ENCODE data around the gene RASGRP1. TPM values are rescaled to one million over a fixed set of nuclear protein-coding genes. Genes with fewer than 3 reads are reported as not detected.

Gene RASGRP1
- total RNA-seq, 1 donor from 2014 or later: 0.44 TPM

DNA sequence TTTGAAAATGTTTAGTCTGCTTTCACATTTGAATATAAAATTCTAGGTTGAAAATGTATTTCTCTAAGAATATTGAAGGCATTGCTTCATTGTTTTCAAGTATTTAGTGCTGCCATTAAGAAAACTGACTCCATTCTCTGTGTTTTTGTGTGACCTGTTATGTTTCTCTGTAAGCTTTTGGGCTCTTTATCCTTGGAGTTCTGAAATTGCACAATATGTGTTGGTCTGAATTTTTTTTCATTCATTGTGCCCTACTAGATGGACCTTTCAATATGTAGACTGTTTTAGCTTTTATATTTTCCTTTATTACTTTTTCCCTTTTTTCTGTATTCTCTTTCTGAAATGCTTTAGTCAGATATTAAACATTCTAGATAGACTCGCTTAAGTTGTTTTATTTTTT, 88.5 kb downstream of the RASGRP1 start:
- peaks cover 49% of the 10 kb centered on the region for H3K36me3 ChIP-seq
- no peaks in the 10 kb centered on the region for H3K27me3 ChIP-seq (ENCODE audit: low read depth)
- H3K9me3 ChIP-seq (replicated peaks): no peaks in the 10 kb centered on the region
- no peak overlapping the region for H3K4me3 ChIP-seq
- intact Hi-C loops (cut with micrococcal nuclease): no loop called here
- no peak for DNase-seq
- H3K27ac ChIP-seq (replicated peaks): no peak overlapping the region
- TF ChIP-seq, protein P1, sequence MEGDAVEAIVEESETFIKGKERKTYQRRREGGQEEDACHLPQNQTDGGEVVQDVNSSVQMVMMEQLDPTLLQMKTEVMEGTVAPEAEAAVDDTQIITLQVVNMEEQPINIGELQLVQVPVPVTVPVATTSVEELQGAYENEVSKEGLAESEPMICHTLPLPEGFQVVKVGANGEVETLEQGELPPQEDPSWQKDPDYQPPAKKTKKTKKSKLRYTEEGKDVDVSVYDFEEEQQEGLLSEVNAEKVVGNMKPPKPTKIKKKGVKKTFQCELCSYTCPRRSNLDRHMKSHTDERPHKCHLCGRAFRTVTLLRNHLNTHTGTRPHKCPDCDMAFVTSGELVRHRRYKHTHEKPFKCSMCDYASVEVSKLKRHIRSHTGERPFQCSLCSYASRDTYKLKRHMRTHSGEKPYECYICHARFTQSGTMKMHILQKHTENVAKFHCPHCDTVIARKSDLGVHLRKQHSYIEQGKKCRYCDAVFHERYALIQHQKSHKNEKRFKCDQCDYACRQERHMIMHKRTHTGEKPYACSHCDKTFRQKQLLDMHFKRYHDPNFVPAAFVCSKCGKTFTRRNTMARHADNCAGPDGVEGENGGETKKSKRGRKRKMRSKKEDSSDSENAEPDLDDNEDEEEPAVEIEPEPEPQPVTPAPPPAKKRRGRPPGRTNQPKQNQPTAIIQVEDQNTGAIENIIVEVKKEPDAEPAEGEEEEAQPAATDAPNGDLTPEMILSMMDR (IDR thresholded peaks at IDR 0.05; ENCODE audit: borderline replicate concordance): no peak
- H3K4me1 ChIP-seq: no peaks in the 10 kb centered on the region

DNA sequence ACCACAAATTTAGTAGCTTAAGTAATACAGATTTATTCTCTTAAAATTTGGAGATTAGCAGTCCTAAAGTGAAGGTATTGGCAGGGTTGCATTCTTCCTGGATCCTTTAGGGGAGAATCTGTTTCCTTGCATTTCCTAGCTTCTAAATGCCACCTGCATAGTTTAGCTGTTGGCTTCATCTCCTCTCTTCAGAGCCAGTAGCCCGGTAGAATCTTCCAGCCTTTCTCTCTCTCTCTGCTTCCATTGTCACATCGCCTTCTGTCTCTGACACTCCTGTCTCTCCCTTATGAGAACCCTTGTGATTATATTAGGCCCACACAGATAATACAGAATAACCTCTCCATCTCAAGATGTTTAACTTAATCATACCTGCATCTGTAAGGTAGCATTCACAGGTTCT, 89.3 kb downstream of the RASGRP1 start:
- Histone ChIP-seq H3K27me3 (ENCODE audit: low read depth) (no peaks in the 10 kb centered on the region), H3K27ac (replicated peaks) (no peak overlapping the region), H3K9me3 (replicated peaks) (no peaks in the 10 kb centered on the region), H3K4me1 (no peaks in the 10 kb centered on the region), H3K4me3 (no peak overlapping the region), H3K36me3 (peaks cover 54% of the 10 kb centered on the region)
- TF ChIP-seq, protein P1 (IDR thresholded peaks at IDR 0.05; ENCODE audit: borderline replicate concordance): no peak
- no peak for DNase-seq
- intact Hi-C loops (cut with micrococcal nuclease): no loop called here

DNA sequence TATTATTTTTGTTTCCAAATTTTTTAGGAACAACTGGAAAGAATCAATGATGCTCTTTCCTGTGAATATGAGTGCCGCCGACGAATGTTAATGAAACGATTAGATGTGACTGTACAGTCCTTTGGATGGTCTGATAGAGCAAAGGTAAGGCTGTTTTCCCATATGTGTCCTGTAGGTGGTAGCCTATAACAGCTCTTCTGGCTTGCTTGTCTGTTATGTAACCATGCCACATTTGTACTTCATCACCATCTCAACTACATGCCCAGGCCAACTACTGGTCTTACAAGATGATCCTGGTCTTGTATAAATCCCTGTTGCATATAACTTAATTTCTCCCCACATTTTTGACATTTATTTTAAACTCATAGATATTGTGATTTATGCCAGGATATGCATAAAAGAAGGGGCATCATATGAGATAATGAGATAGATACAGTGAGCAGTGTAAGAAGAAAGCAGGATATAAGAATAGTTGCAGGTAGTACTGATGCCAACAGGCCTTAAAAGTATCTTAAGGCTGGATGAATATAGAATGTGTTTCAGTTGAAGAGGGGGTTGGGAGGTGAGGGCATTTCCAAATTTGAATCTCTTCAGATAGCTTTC, 90.4 kb downstream of the RASGRP1 start:
- no peak overlapping the region for H3K27ac ChIP-seq (replicated peaks)
- TF ChIP-seq, protein P1 (IDR thresholded peaks at IDR 0.05; ENCODE audit: borderline replicate concordance): peak; percentile 72
- no peak for DNase-seq
- no peaks in the 10 kb centered on the region for H3K27me3 ChIP-seq (ENCODE audit: low read depth)
- no peaks in the 10 kb centered on the region for H3K9me3 ChIP-seq (replicated peaks)
- no peak overlapping the region for H3K4me3 ChIP-seq
- H3K36me3 ChIP-seq: peaks cover 55% of the 10 kb centered on the region
- H3K4me1 ChIP-seq: no peaks in the 10 kb centered on the region
- intact Hi-C loops (cut with micrococcal nuclease): no loop called here

DNA sequence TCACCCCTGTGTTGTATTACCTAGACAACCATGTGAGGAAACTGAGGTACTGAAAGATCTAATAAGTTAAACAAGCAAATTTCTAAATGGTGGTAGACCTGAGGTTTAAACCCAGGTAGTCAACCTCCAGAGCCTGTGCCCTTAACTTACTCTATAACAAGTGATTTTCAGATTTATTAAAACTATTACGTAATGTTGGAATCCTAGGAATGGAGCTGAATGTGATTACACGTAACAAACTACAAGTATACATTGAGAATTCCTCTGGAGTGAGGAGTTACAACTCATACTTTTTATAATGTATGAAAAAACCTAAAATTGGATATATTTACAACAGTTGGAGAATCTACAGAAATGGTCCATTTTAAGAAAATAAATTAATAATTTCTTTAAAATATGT, 92.6 kb downstream of the RASGRP1 start:
- peaks cover 46% of the 10 kb centered on the region for H3K36me3 ChIP-seq
- no peak overlapping the region for H3K27ac ChIP-seq (replicated peaks)
- H3K4me3 ChIP-seq: no peak overlapping the region
- intact Hi-C loops (cut with micrococcal nuclease): no loop called here
- H3K27me3 ChIP-seq (ENCODE audit: low read depth): no peaks in the 10 kb centered on the region
- no peaks in the 10 kb centered on the region for H3K4me1 ChIP-seq
- TF ChIP-seq, protein P1 (IDR thresholded peaks at IDR 0.05; ENCODE audit: borderline replicate concordance): no peak
- H3K9me3 ChIP-seq (replicated peaks): no peaks in the 10 kb centered on the region
- DNase-seq: no peak

DNA sequence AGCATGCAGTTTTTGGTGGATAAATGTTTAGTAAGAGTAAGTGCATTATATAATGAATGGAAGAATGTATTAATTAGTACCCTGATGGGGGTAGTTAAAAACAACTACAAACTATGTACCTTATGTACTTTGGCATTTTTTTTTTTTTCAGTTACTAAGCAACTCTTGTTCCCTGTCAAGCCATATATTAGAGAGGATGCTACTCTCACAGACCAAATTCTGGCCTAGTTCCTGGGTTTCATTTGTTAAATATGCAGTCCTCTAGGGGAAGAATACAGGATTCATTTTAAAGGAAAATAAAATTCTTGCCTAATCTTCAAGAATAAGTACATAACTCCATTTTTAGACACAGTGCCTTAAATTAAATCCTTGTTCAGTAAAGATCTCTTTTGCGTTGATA, 93.8 kb downstream of the RASGRP1 start:
- H3K36me3 ChIP-seq: peaks cover 38% of the 10 kb centered on the region
- H3K27ac ChIP-seq (replicated peaks): no peak overlapping the region
- TF ChIP-seq, protein P1 (IDR thresholded peaks at IDR 0.05; ENCODE audit: borderline replicate concordance): no peak
- no peaks in the 10 kb centered on the region for H3K4me1 ChIP-seq
- H3K27me3 ChIP-seq (ENCODE audit: low read depth): no peaks in the 10 kb centered on the region
- no peaks in the 10 kb centered on the region for H3K9me3 ChIP-seq (replicated peaks)
- DNase-seq: no peak
- intact Hi-C loops (cut with micrococcal nuclease): no loop called here
- H3K4me3 ChIP-seq: no peak overlapping the region
